Stimulated activated naive CD8-positive, alpha-beta T cell treated with anti-CD3 and anti-CD28 coated beads, Interleukin-15, amount 100 ng/mL, for 72 hours (primary cell): ENCODE data around the gene CD200R1L.
"Not testable (repeated sequence)": the region's sequence is repeated elsewhere in the genome, so short reads cannot be mapped to it uniquely, and the experiment has no call there.

Source experiments
- ATAC-seq: fragments of 150-1000 bp; cut with Tn5 transposase; 2 replicates; pipeline ENCODE4 v1.10.0; 2021; ENCODE audit warnings: mild to moderate bottlenecking, moderate library complexity
- DNase-seq, 2 donors: peaks; one replicate each; pipeline ENCODE4 v3.0.0; 2021 to 2022
- H3K27ac Mint-ChIP-seq, 2 donors: one replicate each; pipeline ENCODE4 v1.8.0; 2022; ENCODE audit warnings: mild to moderate bottlenecking in 2 of 2, mixed read lengths in 2 of 2, moderate library complexity in 2 of 2
- H3K27me3 Mint-ChIP-seq: one replicate; pipeline ENCODE4 v1.8.0; 2022; ENCODE audit warnings: mixed read lengths
- H3K4me1 Mint-ChIP-seq: one replicate; pipeline ENCODE4 v1.8.0; 2022; ENCODE audit warnings: mild to moderate bottlenecking, mixed read lengths
- H3K4me3 Mint-ChIP-seq, 2 donors: one replicate each; pipeline ENCODE4 v1.8.0; 2022; ENCODE audit warnings: mild to moderate bottlenecking in 2 of 2, mixed read lengths in 2 of 2, moderate library complexity in 1 of 2
- H3K9me3 Mint-ChIP-seq, 2 donors: one replicate each; pipeline ENCODE4 v1.8.0; 2022; ENCODE audit warnings: mixed read lengths in 2 of 2

Gene CD200R1L

GRCh38 chr3:112855883-112856282, 9.2 kb upstream of the CD200R1L start:
- peaks cover 29 to 33% of the 10 kb centered on the region in 2 donors for H3K9me3 Mint-ChIP-seq
- H3K27ac Mint-ChIP-seq, result no peak overlapping the region
- no peaks in the 10 kb centered on the region for H3K27me3 Mint-ChIP-seq
- H3K4me1 Mint-ChIP-seq, result peaks cover 29% of the 10 kb centered on the region
- DNase-seq (no peak), ATAC-seq (no peak)
- H3K4me3 Mint-ChIP-seq, result no peak overlapping the region

GRCh38 chr3:112855074-112855473, 8.4 kb upstream of the CD200R1L start:
- not testable (repeated sequence) for H3K27ac Mint-ChIP-seq, H3K27me3 Mint-ChIP-seq, H3K4me3 Mint-ChIP-seq, DNase-seq, ATAC-seq
- Mint-ChIP-seq H3K9me3 (peaks cover 37 to 41% of the 10 kb centered on the region in 2 donors), H3K4me1 (peaks cover 29% of the 10 kb centered on the region)

- Mint-ChIP-seq H3K9me3 (peaks cover 35 to 49% of the 10 kb centered on the region in 2 donors), H3K4me1 (peaks cover 31% of the 10 kb centered on the region), H3K27me3 (no peaks in the 10 kb centered on the region), H3K27ac (peak overlapping the region in 1 of 2 donors; percentile 58), H3K4me3 (peak overlapping the region; percentile 1 to 36)
- peak; percentile 79 for ATAC-seq
- no peak for DNase-seq
These were observed 1.5 kb upstream of the CD200R1L start for GRCh38 chr3:112848196-112848595.

- DNase-seq, result peak; percentile 24 to 61
- Mint-ChIP-seq H3K27me3 (no peaks in the 10 kb centered on the region), H3K4me1 (peaks cover 31% of the 10 kb centered on the region), H3K9me3 (peaks cover 35 to 53% of the 10 kb centered on the region in 2 donors), H3K4me3 (peak overlapping the region; percentile 1 to 23), H3K27ac (peak overlapping the region in 1 of 2 donors; percentile 58)
- ATAC-seq, result peak; percentile 97
These were observed 1.0 kb upstream of the CD200R1L start for GRCh38 chr3:112847692-112848091.

- ATAC-seq, result no peak
- Mint-ChIP-seq H3K9me3 (peaks cover 17 to 41% of the 10 kb centered on the region in 2 donors), H3K4me1 (peaks cover 31% of the 10 kb centered on the region), H3K27ac (no peak overlapping the region), H3K27me3 (no peaks in the 10 kb centered on the region), H3K4me3 (no peak overlapping the region)
- no peak for DNase-seq
These were observed 892 bp downstream of the CD200R1L start for GRCh38 chr3:112845772-112846171.

GRCh38 chr3:112829046-112829445, 17.6 kb downstream of the CD200R1L start:
- Mint-ChIP-seq H3K4me1 (no peaks in the 10 kb centered on the region), H3K27me3 (no peaks in the 10 kb centered on the region), H3K27ac (no peak overlapping the region), H3K9me3 (no peaks in the 10 kb centered on the region), H3K4me3 (no peak overlapping the region)
- ATAC-seq, result no peak
- DNase-seq, result no peak

- ATAC-seq (no peak), DNase-seq (no peak)
- H3K4me1 Mint-ChIP-seq, result no peaks in the 10 kb centered on the region
These were observed 24.3 kb downstream of the CD200R1L start for GRCh38 chr3:112822064-112823055.

GRCh38 chr3:112818289-112818688, 28.4 kb downstream of the CD200R1L start:
- H3K4me3 Mint-ChIP-seq, result no peak overlapping the region
- no peak for DNase-seq
- H3K27ac Mint-ChIP-seq, result no peak overlapping the region

More at GRCh38 chr3:112822064-112823055, 24.3 kb downstream of the CD200R1L start:
- Mint-ChIP-seq H3K27me3 (no peaks in the 10 kb centered on the region), H3K27ac (no peak overlapping the region), H3K9me3 (no peaks in the 10 kb centered on the region), H3K4me3 (no peak overlapping the region)

GRCh38 chr3:112817797-112818196, 28.9 kb downstream of the CD200R1L start:
- no peaks in the 10 kb centered on the region for H3K9me3 Mint-ChIP-seq
- H3K27ac Mint-ChIP-seq, result peak overlapping the region in 1 of 2 donors; percentile 48
- H3K4me1 Mint-ChIP-seq, result no peaks in the 10 kb centered on the region

More at GRCh38 chr3:112818289-112818688, 28.4 kb downstream of the CD200R1L start:
- Mint-ChIP-seq H3K4me1 (no peaks in the 10 kb centered on the region), H3K9me3 (no peaks in the 10 kb centered on the region), H3K27me3 (peaks cover 4% of the 10 kb centered on the region)
- no peak for ATAC-seq

GRCh38 chr3:112817271-112817670, 29.4 kb downstream of the CD200R1L start:
- Mint-ChIP-seq H3K9me3 (no peaks in the 10 kb centered on the region), H3K27me3 (peaks cover 7% of the 10 kb centered on the region), H3K4me1 (no peaks in the 10 kb centered on the region), H3K4me3 (no peak overlapping the region), H3K27ac (no peak overlapping the region)
- DNase-seq (no peak), ATAC-seq (no peak)

More at GRCh38 chr3:112817797-112818196, 28.9 kb downstream of the CD200R1L start:
- Mint-ChIP-seq H3K27me3 (peaks cover 7% of the 10 kb centered on the region), H3K4me3 (no peak overlapping the region)
- ATAC-seq (no peak), DNase-seq (no peak)

GRCh38 chr3:112815981-112816380, 30.7 kb downstream of the CD200R1L start:
- no peak for DNase-seq
- no peak for ATAC-seq
- H3K27me3 Mint-ChIP-seq, result peaks cover 7% of the 10 kb centered on the region
- H3K27ac Mint-ChIP-seq, result no peak overlapping the region
- no peaks in the 10 kb centered on the region for H3K4me1 Mint-ChIP-seq
- no peak overlapping the region for H3K4me3 Mint-ChIP-seq
- H3K9me3 Mint-ChIP-seq, result no peaks in the 10 kb centered on the region

- ATAC-seq (no peak), DNase-seq (no peak)
- peaks cover 7% of the 10 kb centered on the region for H3K27me3 Mint-ChIP-seq
- H3K4me1 Mint-ChIP-seq, result no peaks in the 10 kb centered on the region
- H3K4me3 Mint-ChIP-seq, result no peak overlapping the region
- no peaks in the 10 kb centered on the region for H3K9me3 Mint-ChIP-seq
- no peak overlapping the region for H3K27ac Mint-ChIP-seq
These were observed 32.4 kb downstream of the CD200R1L start for GRCh38 chr3:112814266-112814665.

- DNase-seq (no peak), ATAC-seq (no peak)
- Mint-ChIP-seq H3K27ac (no peak overlapping the region), H3K27me3 (peaks cover 7% of the 10 kb centered on the region), H3K4me1 (no peaks in the 10 kb centered on the region), H3K9me3 (no peaks in the 10 kb centered on the region), H3K4me3 (no peak overlapping the region)
These were observed 32.9 kb downstream of the CD200R1L start for GRCh38 chr3:112813723-112814171.

GRCh38 chr3:112813016-112813415, 33.6 kb downstream of the CD200R1L start:
- peaks cover 7% of the 10 kb centered on the region for H3K27me3 Mint-ChIP-seq

GRCh38 chr3:112811917-112812660, 34.6 kb downstream of the CD200R1L start:
- Mint-ChIP-seq H3K4me3 (no peak overlapping the region), H3K4me1 (no peaks in the 10 kb centered on the region), H3K9me3 (no peaks in the 10 kb centered on the region), H3K27me3 (peaks cover 7% of the 10 kb centered on the region), H3K27ac (no peak overlapping the region)
- DNase-seq (no peak), ATAC-seq (no peak)

More at GRCh38 chr3:112813016-112813415, 33.6 kb downstream of the CD200R1L start:
- DNase-seq (no peak), ATAC-seq (no peak)
- no peaks in the 10 kb centered on the region for H3K9me3 Mint-ChIP-seq
- no peak overlapping the region for H3K4me3 Mint-ChIP-seq
- H3K4me1 Mint-ChIP-seq, result no peaks in the 10 kb centered on the region
- H3K27ac Mint-ChIP-seq, result no peak overlapping the region
